CD4-positive, alpha-beta T cell treated with Interleukin-2 at 100 ng/mL for 4 hours (primary cell): ENCODE measurements around the gene HS3ST6.
"Not testable (repeated sequence)": the region's sequence is repeated elsewhere in the genome, so short reads cannot be mapped to it uniquely, and the experiment has no call there.

Experiments
- DNase-seq: peaks from one replicate; pipeline ENCODE4 v3.0.0-alpha.2; 2020; ENCODE audit warnings: low spot score

Gene HS3ST6

DNA sequence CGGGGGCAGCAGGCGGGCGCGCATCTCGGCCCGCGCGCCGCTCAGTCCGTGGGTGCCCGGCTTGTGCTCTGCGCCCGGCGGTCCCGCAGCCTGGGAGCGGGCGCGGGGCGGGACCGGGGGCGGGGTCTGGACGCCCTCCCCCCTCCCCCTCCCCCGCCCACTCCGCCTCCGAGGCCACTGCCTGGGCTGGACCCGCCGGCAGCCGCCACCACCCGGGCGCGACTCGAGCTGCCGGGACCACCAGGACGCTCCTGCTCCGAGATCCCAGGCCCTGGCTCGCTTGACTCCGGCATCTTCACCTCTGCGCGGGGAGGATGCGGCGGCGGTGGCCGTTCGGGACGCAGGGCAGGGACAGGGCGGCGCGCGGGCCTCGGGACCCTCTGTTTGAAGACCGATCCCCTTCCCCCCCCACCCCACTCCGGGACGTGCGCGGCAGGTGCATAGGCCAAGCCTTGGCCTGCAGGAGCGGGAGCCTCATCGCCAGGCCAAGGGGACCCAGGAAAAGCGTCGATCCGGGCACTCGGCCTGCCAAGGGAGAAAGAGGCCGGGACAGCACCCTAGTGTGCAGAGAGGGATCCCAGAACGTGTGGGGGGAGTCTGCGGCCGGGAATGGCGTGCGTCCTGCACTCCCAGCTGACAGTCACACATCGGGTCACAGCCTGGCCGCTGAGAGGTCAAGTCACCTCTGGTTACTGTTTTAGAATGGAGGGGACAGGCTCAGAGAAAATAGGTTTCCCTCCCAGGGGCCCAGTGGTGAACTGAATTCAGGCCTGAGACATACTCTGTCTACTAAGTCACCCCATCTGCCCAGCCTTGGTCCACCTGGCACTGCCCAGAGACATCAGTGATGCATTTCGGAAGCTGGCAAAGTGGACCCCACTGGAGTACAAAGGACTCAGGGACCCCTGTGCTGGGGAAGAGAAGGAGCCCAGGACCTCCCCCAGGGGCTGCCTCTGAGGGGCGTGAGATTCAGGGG, at the start of gene HS3ST6:
Gene HS3ST6 (minus strand): TSS at position 65 of the 976 bp plus-strand sequence. CDS start 92 bp downstream, outside the sequence.
- no peak for DNase-seq

- no peak for DNase-seq
These were observed 48.2 kb upstream of the HS3ST6 start, which contains the start of gene RNF151 for GRCh38 chr16:1966460-1966859. RNF151 (plus strand) TSS chr16:1966856; CDS start chr16:1966882, 26 bp downstream.

DNA sequence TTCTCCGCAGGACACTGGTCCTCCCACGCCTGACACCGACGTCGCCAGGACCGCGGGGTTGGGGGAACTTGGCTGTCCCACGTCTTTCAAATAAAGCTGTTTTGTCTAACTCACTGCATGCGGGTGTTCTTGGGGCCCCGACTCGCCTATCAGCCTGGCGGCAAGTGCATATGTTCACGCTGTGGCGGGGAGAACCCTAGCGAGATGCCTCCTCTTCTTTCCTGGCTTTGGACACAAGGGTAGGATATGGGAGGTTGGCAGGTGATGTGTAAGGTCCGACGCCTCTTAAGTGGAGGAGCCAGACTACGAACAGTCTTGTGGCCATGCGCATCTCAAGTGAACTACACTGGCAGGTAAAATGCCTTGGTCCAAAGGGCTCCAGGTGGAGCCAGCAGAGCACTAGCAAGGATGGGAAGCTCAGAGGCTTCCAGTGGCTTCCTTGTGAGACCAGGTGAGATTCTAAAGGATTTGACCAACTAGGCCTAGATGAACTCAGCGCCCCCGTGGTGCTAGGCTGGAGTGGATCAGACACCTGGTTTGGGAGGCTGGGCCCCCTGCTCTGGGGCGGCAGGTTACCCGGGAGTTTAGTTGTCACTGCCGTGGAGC, 47.3 kb upstream of the HS3ST6 start:
- DNase-seq = no peak

DNA sequence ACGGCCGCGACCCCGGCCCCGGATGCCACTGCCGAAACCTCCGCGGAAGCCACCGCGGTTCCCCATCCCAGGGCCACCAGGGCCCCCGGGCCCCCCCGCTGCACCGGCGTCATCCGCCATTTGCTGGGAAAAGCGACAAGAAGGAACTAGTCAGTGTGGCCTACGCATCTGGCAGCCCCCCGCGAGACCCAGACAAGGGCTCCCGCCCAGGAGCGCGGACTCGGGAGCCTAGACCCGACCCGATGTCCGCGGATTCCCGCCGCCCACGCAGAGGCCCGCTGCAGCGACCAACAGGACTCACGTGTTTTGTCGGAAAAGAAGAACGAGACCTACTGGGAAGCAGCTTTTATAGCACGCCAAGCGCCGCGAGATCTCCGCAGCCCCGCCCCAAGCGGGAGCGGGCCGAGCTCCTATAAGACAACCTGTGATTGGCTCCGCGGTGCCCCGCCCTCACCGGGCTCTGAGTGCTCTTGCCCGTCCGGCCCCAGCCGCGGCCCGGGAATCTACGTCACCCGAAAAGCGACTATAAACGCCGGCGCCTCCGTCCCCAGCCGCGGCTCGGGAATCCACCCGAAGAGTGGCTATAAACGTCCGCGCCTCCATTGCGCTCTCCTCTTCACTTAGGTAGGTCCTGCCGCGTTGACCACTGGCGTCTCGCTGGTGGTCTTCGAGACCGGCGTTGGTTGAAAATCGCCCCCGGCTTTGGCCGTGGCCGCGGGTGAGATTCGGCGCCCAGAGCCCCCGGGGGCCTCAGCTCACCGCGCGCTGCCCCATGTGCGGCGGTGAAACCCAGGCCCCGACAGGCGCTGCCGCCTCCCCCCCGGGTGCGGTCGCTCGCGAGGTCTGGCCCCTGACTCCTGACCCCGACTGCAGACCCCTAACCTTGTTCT, 46.5 kb upstream of the HS3ST6 start, which contains the start of gene RPS2:
Gene RPS2 (minus strand): TSS at position 321 of the 890 bp plus-strand sequence. CDS start 201 bp downstream, at position 120.
- peak; percentile 100 for DNase-seq

DNA sequence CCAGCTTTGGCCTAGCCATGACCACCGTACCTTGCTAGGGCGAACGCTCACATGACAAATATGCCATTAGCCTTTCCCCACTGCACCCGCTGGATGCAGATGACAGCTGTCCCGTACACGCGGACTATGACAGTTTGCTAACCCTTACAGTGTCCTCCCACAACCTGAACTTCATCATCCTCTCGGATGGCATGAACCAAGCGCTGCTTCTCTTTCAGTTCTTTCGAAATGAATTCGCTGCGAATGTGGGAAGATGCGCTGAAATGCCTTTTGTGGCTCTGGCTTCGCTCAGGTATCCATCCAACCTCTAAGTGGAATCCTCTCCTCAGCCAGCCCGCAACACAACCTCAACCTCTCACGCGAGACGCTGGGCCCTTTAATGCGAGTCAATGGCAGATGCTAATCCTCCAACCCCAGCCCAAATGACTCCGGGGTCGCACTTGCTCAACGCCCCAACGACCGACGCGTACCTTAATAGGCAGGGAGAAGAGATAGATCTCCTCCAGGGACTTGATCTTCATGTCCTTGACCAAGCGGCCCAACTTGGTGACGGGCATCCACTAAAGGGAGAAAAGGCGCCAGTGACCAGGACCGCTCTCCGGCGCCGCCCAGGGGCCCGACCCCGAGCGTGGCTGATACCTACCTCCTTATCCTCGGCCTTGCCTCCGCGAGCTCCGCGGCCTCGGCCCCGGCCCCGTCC, 45.7 kb upstream of the HS3ST6 start:
- DNase-seq = peak; percentile 41

DNA sequence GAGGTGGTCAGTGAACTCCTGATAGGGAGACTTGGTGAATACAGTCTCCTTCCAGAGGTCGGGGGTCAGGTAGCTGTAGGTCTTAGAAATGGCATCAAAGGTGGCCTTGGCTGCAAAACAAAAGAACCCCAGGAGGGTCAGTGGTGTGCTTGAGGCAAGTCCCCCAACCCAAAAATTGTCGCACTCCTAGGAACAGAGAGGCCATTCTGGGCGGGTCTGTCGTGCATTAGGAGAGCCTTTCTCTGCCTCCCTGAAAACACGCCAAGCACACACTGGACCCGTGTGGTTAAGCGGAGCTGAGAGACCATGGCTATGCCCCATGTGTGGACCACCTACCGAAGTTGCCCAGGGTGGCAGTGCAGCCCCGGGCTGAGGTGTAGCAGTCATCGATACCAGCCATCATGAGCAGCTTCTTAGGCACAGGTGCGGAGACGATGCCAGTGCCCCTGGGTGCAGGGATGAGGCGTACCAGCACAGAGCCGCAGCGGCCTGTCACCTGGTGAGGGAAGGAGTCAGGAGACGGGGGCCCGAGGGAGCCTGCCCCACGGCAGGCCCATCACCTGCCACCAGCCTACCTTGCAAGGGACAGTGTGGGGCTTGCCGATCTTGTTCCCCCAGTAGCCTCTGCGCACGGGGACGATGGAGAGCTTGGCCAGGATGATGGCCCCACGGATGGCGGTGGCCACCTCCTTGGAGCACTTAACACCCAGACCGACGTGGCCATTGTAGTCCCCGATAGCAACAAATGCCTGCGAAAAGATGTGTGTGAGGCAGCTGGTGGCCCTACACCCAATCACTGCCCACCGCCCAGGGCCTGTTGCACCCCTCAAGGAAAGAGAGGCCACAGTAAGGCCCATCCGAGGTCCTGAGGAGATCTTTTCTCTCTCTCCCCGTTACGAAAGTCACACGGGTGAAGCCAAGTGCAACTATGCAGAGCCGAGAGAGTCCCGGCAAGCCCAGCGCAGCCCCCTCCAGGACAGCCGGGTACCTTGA, 44.2 kb upstream of the HS3ST6 start:
- not testable (repeated sequence) for DNase-seq

GRCh38 chr16:1961651-1962067, 43.4 kb upstream of the HS3ST6 start:
- no peak for DNase-seq

- no peak for DNase-seq
These were observed 42.7 kb upstream of the HS3ST6 start for GRCh38 chr16:1960665-1961630.

DNA sequence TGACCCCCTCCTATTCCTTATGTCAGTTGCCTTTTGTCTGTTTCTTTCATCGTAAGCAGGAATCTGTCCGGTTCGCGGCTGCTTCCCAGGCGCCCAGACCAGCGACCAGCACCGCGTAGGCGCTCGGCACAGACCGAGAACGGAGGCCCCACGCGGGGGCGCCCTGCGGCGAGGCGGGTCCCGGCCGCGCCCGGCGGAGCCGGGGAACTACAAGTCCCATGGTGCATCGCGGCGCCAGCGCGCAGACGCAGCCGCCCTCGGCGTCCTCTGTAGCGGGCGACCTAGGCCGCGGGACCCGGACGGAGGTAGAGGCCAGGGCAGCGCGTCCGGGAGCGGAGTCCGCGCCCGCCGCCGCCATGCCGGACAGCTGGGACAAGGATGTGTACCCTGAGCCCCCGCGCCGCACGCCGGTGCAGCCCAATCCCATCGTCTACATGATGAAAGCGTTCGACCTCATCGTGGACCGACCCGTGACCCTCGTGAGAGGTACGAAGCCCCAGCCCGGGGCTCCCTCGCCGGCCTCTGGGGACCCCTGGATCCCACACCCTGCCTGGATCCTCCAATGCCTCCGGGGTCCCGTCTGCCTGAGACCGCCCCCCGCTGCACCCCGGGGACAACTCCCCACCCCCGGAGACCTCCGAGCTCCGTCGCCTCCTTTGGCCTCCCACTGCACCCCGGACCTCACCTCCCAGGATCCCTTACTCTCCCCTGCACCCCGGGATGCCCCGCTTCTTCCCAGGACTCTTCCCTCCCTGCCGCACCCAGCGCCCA, 41.2 kb upstream of the HS3ST6 start, which contains the start of gene NDUFB10:
Gene NDUFB10 (plus strand): TSS at position 270 of the 771 bp plus-strand sequence. CDS start 87 bp downstream, at position 357.
- DNase-seq = peak; percentile 91

DNA sequence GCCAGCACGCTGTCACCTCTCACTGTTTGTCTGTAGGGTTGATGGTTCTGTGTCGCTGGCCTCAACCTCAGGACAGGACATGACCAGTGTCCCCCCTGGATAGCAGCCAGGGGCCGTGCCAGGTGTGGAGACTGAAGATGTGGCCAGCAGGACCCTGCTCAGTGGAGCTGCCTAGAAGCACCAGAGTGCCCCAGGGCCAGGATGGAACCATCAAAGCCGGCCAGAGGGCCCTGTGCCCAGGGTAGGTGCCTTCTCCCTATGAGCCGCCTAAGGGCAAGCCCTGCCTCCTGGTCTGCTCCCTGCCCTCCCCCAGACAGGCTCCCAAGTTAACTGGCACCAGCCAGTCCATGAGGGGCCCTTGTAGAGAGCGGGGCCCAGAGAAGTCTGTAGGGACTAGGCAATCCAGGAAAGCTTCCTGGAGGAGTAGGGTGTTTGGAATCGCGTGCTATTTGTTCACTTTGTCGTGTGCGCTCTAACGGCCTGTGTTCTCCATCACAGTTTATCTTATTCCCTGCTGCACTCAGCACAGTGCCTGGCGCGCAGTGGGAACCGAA, 40.6 kb upstream of the HS3ST6 start:
- no peak for DNase-seq

DNA sequence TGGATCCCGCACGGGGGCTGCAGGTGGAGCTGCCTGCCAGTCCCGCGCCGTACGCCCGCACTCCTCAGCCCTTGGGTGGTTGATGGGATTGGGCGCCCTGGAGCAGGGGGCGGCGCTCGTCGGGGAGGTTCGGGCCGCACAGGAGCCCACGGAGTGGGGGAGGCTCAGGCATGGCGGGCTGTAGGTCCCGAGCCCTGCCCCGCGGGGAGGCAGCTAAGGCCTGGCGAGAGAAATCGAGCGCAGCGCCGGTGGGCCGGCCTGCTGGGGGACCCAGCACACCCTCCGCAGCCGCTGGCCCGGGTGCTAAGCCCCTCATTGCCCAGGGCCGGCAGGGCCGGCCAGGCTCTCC, 39.9 kb upstream of the HS3ST6 start:
- DNase-seq = not testable (repeated sequence)

DNA sequence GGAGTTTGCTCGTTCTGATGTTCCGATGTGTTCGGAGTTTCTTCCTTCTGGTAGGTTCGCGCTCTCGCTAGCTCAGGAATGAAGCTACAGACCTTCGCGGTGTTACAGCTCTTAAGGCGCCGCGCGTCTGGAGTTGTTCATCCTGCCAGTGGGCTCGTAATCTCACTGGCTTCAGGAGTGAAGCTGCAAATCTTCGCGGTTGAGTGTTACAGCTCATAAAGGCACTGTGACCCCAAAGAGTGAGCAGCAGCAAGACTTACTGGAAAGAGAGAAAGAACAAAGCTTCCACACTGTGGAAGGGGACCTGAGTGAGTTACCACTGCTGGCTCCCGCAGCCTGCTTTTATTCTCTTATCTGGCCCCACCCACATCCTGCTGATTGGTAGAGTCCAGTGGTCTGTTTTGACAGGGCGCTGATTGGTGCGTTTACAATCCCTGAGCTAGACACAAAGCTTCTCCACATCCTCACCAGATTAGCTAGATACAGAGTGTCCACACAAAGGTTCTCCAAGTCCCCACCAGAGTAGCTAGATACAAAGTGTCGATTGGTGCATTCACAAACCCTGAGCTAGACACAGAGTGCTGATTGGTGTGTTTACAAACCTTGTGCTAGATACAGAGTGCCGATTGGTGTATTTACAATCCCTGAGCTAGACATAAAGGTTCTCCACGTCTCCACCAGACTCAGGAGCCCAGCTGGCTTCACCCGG, 39.4 kb upstream of the HS3ST6 start:
- not testable (repeated sequence) for DNase-seq

DNA sequence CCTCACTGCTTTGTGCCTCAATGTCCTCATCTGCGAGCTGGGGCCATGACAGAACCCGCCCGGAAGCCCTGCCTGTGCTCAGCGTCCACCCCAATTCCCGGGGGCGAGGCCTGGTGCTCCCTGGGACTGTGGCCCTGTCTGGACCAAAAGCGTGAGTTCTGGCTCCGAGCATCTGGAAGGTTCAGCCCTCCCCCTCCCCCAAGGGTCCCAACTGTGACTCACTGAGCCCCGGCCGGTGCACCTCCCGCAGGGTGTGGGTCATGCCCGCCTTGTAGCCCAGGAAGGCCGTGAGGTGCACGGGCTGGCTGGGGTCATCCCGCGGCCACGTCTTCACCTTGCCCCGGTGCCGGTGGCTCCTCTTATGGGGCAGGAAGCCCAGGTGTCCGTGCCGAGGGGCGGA, 35.5 kb upstream of the HS3ST6 start:
- no peak for DNase-seq

DNA sequence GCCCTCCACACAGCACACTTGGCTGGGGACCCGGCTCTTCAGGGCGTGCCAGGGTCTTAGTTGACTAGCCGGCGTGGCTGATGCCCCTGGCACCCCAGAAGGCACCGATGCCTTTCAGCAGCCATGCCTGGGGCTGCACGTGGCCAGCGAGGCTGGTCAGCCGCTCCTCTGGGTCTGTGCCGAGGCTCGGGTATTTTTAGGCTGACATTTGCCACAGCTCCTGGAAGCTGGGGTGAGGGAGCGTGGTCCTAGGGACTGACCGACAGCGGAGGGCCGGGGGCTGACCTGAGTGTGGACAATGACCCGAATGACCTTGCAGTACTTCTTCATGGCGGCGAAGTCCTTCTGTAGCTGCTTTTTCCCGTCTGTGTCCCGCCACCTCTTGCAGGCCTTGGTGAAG, 32.3 kb upstream of the HS3ST6 start:
- DNase-seq = no peak

DNA sequence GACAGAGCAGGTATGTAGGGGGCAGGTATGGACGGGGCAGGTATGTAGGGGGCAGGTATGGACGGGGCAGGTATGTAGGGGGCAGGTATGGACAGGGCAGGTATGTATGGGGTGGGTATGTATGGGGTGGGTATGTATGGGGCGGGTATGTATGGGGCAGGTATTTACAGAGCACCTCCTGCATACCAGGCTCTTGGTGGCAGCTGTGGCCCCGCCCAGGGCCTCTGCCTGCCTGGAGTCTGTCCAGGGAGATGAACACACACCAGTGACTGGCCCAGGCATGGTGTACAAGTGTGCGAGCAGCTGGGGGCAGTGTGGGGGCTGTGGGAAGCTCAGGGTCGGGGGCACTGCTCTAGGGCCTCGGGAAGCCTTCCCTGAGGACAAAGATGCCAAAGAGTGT, 31.8 kb upstream of the HS3ST6 start:
- DNase-seq = no peak

DNA sequence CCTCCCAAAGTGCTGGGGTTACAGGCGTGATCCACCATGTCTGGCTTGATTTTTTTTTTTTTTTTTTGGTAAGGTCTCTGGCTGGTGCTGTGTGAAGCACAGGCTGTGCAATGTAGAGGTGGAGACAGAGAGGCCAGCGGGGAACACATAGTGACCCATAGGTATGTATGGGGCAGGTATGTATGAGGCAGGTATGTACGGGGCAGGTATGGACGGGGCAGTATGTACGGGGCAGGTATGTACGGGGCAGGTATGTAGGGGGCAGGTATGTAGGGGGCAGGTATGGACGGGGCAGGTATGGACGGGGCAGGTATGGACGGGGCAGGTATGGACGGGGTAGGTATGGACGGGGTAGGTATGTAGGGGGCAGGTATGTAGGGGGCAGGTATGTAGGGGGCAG, 31.3 kb upstream of the HS3ST6 start:
- DNase-seq = no peak

DNA sequence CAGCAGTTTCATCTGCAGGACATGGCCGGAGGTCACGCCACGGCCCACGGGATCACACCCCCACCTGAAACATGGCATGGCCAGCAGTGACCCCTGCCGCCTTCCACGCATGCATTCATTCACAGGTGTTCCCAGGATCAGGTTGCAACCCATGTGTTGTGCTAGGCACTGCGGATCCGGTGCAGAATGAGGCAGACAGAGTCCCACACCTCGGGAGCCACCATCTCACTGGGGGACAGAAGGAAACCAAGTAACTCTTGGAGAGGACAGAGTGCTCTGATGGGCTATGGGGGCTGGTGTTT, 29.1 kb upstream of the HS3ST6 start:
- no peak for DNase-seq
